Measurements from ENCODE around the gene INS. TPM values are rescaled to one million over a fixed set of nuclear protein-coding genes. Genes with fewer than 3 reads are reported as not detected.

Gene INS
- total and polyA plus RNA-seq, 5 experiments from 2014 or later: not detected

DNA sequence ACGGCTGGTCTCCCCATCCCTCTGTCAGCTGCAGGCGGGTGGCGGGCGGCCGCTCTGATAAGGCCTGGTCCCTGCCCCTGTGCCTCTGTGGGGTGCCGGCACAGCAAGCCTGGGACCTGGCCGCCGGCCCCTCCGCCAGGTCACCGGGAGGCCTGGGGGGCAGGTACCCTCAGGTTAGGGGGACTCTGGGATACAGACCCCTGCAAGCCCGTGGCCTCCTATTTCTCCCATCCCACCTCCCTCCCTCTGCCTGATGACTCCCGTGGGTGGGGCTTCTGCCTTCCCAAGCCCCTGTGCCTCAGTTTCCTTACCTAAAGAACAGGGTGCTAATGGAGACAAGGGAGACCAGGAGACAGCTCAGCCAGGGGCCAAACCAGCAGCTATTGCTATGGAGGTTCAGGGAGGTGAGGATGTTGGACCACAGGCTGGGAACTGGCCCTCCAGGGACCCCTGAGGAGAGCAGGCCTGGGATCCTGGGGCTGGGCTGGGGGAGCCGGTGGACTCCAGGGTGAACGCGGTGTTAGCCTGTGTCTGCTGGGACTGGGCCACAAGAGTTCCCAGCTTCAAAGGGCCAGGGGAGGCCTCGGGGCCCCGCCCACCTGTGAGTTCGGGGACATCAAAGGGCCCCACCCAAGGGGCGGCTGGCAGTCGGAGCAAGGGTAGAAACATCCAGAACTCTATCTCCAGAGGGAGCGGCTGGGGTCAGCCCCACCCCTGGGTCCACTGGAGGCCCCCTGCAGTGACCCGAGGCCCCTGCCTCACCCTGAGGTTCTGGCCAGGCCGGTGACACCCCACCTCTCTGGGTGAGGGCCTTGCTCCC, 42.6 kb upstream of the INS start:
- Mint-ChIP-seq H3K36me3 (peaks cover 0 to 1% (median 0%) of the 10 kb centered on the region in 3 donors), H3K4me1 (no peaks in the 10 kb centered on the region), H3K27ac (no peak overlapping the region), H3K27me3 (no peaks in the 10 kb centered on the region), H3K9me3 (peaks cover 0 to 11% (median 2%) of the 10 kb centered on the region in 9 donors), H3K4me3 (no peak overlapping the region)
- DNase-seq (peak in 1 of 10 donors; percentile 46), ATAC-seq (no peak)
- POLR2A ChIA-PET: interaction anchor here (1.4 kb wide), 1 partner anchor 96 kb away, joined by 4 read pairs; no protein-coding TSS in a partner anchor

DNA sequence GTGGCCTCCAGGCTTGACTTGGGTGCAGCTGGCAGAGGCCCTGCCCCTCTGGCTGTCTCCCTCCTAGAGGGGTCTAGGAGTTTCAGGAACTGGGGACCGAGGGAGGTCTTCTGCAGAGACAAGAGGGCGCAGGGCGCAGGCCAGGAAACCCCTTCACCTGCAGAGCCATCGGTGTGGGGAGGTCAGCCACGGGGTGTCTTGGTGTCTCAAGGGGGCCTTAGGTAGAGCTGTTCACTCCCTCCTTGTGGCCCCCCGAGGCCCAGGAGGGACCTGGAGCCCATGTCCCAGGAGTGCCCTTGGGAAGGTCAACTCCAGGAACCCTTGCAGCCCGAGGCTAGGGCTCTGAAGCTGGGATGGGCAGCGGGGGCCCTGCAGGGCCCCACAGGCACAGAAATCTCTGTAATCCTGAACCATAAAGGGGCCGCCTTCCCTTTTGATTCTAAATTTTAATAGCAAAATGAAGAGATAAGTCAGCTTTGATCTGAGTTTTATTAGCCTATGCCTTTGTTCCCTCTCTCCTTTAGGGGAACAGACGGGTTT, 42.0 kb upstream of the INS start:
- Mint-ChIP-seq H3K4me1 (no peaks in the 10 kb centered on the region), H3K27ac (no peak overlapping the region)
- DNase-seq: peak in 1 of 10 donors; percentile 50

GRCh38 chr11:2202071-2202899, 41.3 kb upstream of the INS start:
- no peak overlapping the region for H3K4me3 Mint-ChIP-seq
- peaks cover 0 to 1% (median 0%) of the 10 kb centered on the region in 5 donors for H3K27me3 Mint-ChIP-seq
- no peak for ATAC-seq
- peaks cover 0 to 1% (median 0%) of the 10 kb centered on the region in 3 donors for H3K36me3 Mint-ChIP-seq
- peaks cover 0 to 2% (median under 1%) of the 10 kb centered on the region in 4 donors for H3K4me1 Mint-ChIP-seq
- H3K27ac Mint-ChIP-seq: no peak overlapping the region
- peaks cover 0 to 11% (median 2%) of the 10 kb centered on the region in 9 donors for H3K9me3 Mint-ChIP-seq
- peak in 1 of 10 donors; percentile 53 for DNase-seq
- POLR2A ChIA-PET: interaction anchor here (1.4 kb wide), 1 partner anchor 97 kb away, joined by 4 read pairs; no protein-coding TSS in a partner anchor

More for the DNA sequence above, 42.0 kb upstream of the INS start:
- H3K9me3 Mint-ChIP-seq: peaks cover 0 to 11% (median 2%) of the 10 kb centered on the region in 9 donors
- POLR2A ChIA-PET: interaction anchor here (1.4 kb wide), 1 partner anchor 96 kb away, joined by 4 read pairs; no protein-coding TSS in a partner anchor
- peaks cover 0 to 1% (median 0%) of the 10 kb centered on the region in 3 donors for H3K36me3 Mint-ChIP-seq
- H3K27me3 Mint-ChIP-seq: no peaks in the 10 kb centered on the region
- H3K4me3 Mint-ChIP-seq: no peak overlapping the region
- no peak for ATAC-seq

GRCh38 chr11:2201542-2201941, 40.5 kb upstream of the INS start:
- POLR2A ChIA-PET: no interaction called here
- Mint-ChIP-seq H3K9me3 (peaks cover 0 to 11% (median 2%) of the 10 kb centered on the region in 9 donors), H3K27me3 (peaks cover 0 to 9% (median 0%) of the 10 kb centered on the region in 5 donors), H3K27ac (peak overlapping the region in 2 of 10 donors; percentile 6 to 49), H3K4me3 (no peak overlapping the region), H3K36me3 (peaks cover 0 to 1% (median 0%) of the 10 kb centered on the region in 3 donors), H3K4me1 (peaks cover 7 to 9% (median 7%) of the 10 kb centered on the region in 4 donors)
- DNase-seq: peak in 1 of 10 donors; percentile 45
- ATAC-seq: no peak

GRCh38 chr11:2200957-2201519, 40.0 kb upstream of the INS start:
- Mint-ChIP-seq H3K27ac (no peak overlapping the region), H3K36me3 (peaks cover 0 to 1% (median 0%) of the 10 kb centered on the region in 3 donors), H3K4me1 (peaks cover 11 to 14% (median 12%) of the 10 kb centered on the region in 4 donors), H3K4me3 (no peak overlapping the region), H3K27me3 (peaks cover 0 to 14% (median 2%) of the 10 kb centered on the region in 5 donors), H3K9me3 (peaks cover 0 to 11% (median 2%) of the 10 kb centered on the region in 9 donors)
- DNase-seq (no peak), ATAC-seq (no peak)
- POLR2A ChIA-PET: no interaction called here

- H3K36me3 Mint-ChIP-seq: peaks cover 0 to 1% (median 0%) of the 10 kb centered on the region in 3 donors
- no peak overlapping the region for H3K27ac Mint-ChIP-seq
- ATAC-seq (no peak), DNase-seq (peak in 1 of 10 donors; percentile 51)
- POLR2A ChIA-PET: interaction anchor here (0.6 kb wide), 1 partner anchor 460 kb away, joined by 5 read pairs; no protein-coding TSS in a partner anchor
- H3K4me1 Mint-ChIP-seq: peaks cover 11 to 16% (median 14%) of the 10 kb centered on the region in 4 donors
- no peak overlapping the region for H3K4me3 Mint-ChIP-seq
- peaks cover 0 to 18% (median 2%) of the 10 kb centered on the region in 5 donors for H3K27me3 Mint-ChIP-seq
- peaks cover 0 to 11% (median 2%) of the 10 kb centered on the region in 9 donors for H3K9me3 Mint-ChIP-seq
Observed at GRCh38 chr11:2200536-2200935, 39.5 kb upstream of the INS start.

DNA sequence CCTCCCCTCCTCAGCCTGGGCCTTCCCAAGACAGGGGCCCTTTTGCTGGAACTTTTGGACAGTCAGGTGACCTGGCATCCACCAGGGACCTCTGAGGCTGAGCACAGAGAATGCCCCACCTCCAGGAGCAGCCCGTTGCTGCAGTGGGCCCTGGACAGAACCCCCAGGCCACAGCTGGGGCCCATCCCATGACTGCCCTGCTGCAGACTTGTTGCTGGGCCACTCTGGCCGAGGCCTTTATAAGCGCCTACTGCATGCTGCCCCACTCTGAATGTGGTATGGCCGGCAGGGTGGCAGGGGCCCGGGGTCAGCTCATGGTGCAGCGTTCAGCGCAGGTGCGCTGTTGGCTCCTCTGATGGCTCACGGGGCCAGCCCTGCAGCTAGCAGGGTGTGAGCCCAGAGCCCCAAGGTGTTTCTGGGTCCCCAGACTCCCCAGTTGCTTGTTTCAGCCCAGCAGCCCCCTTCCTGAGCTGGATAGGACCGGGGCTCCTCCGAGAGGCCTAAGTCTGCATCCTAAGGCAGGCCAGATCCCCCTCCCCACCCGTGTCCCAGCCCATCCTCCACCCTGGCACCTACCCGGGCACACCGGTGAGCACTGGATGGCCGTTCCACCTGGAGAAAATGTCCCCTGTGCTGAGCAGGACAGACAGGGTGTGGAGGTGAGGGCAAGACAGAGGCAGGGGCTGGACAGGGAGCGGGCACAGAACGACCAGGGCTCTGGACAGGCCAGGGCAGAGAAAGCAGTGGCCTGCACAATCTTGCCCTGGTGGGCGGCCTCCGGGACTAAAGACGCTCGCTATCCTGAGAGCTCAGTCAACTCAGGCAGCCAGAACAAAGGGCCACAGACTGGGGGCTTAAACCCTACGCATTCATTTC, 38.7 kb upstream of the INS start:
- DNase-seq (no peak), ATAC-seq (no peak)
- Mint-ChIP-seq H3K27ac (no peak overlapping the region), H3K36me3 (peaks cover 0 to 1% (median 0%) of the 10 kb centered on the region in 3 donors), H3K27me3 (peaks cover 0 to 18% (median 4%) of the 10 kb centered on the region in 5 donors), H3K4me1 (peaks cover 11 to 16% (median 15%) of the 10 kb centered on the region in 4 donors), H3K4me3 (no peak overlapping the region), H3K9me3 (peaks cover 0 to 11% (median 2%) of the 10 kb centered on the region in 9 donors)
- POLR2A ChIA-PET: interaction anchor here (0.6 to 2.8 kb wide), 4 partner anchors 95 to 459 kb away, joined by 3 to 10 read pairs (median 4); no protein-coding TSS in a partner anchor

GRCh38 chr11:2198621-2199365, 37.8 kb upstream of the INS start:
- POLR2A ChIA-PET: interaction anchor here (1.0 to 2.8 kb wide), 5 partner anchors 96 to 221 kb away, joined by 3 to 10 read pairs (median 4); no protein-coding TSS in a partner anchor
- peaks cover 0 to 1% (median 0%) of the 10 kb centered on the region in 3 donors for H3K36me3 Mint-ChIP-seq
- H3K4me3 Mint-ChIP-seq: no peak overlapping the region
- H3K27ac Mint-ChIP-seq: no peak overlapping the region
- DNase-seq: no peak
- H3K27me3 Mint-ChIP-seq: peaks cover 0 to 18% (median 4%) of the 10 kb centered on the region in 5 donors
- no peak for ATAC-seq
- H3K9me3 Mint-ChIP-seq: peaks cover 0 to 11% (median 2%) of the 10 kb centered on the region in 9 donors
- H3K4me1 Mint-ChIP-seq: peaks cover 11 to 16% (median 15%) of the 10 kb centered on the region in 4 donors

GRCh38 chr11:2197771-2198520, 36.9 kb upstream of the INS start:
- POLR2A ChIA-PET: interaction anchor here (1.0 to 2.8 kb wide), 4 partner anchors 102 to 222 kb away, joined by 3 to 10 read pairs (median 6); partner anchors contain the start of genes C11orf21 and TSPAN32
- peaks cover 11 to 16% (median 16%) of the 10 kb centered on the region in 4 donors for H3K4me1 Mint-ChIP-seq
- peaks cover 0 to 11% (median 2%) of the 10 kb centered on the region in 9 donors for H3K9me3 Mint-ChIP-seq
- no peak overlapping the region for H3K27ac Mint-ChIP-seq
- H3K36me3 Mint-ChIP-seq: peaks cover 0 to 1% (median 0%) of the 10 kb centered on the region in 3 donors
- H3K27me3 Mint-ChIP-seq: peaks cover 0 to 18% (median 4%) of the 10 kb centered on the region in 5 donors
- ATAC-seq (no peak), DNase-seq (no peak)
- H3K4me3 Mint-ChIP-seq: no peak overlapping the region

Data from naive thymus-derived CD8-positive, alpha-beta T cell (primary cell).